Fibroblast of skin of scalp (primary cell): Measurements from ENCODE around the gene WDR44.
A peak's percentile ranks its signal among the peaks of the same experiment; 100 is the strongest.
"Not testable (repeated sequence)": the region's sequence is repeated elsewhere in the genome, so short reads cannot be mapped to it uniquely, and the experiment has no call there.

Experiments used
- DNase-seq: peaks from one replicate; pipeline ENCODE4 v3.0.0-alpha.2; 2013

Gene WDR44

DNA sequence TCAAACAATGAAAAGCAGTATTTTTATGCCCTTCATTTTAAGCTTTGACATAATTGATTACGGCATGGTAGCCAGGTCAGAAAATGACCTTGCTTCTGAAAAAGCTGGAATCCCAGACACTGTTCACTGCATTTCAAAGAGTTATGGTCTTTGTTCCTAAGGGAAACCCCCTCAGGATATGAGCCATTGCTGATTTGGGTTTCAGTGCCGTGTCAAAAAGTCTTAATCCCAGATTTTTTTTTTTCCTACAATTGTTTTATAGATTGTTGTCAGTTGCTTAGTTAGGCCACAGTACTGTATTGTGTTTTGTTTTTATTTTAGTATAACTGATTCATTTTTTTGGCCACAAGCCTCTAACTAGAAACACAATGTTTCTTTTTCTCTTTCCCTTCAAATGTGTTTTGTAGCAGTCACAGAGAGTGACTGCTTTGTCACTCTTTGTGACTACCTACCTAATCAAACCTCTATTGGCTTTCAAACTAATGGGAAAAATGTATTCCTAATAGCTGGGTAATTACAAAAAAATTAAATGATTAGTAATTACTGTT lies 10.3 kb downstream of the WDR44 start:
- DNase-seq, result no peak

DNA sequence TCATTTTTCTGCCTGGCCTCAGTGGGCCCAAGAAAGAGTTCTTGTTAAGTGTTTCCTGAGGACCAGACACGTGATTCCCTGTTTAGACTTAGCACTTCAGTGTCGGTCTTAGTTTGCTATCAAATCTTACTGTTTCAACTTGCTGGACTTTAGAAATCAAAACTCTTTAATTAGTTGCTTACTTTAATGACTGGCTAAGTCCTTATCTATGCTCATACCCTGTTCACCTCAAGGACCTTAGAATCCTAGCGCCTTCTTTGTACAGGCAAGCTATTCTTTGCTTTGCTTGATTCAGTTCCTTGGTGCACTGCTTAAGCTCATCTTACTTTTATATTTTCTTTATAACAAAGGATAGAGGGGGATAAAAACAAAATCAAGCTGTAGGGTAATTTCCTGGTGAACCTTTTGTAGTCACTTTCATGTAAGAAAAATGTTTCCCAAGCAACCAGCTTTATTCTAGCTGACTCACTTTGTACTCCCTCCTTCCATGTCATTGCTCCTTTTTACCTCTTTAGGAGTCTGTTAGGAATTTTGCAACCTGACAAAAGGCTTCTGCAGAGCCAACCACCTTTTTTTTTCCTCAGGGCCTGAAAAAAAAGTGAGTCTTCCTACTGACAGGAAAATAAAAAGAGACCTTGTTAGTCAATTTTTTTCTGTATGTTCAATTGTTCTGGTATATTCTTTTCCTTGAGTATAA lies 14.7 kb downstream of the WDR44 start:
- DNase-seq, result no peak

DNA sequence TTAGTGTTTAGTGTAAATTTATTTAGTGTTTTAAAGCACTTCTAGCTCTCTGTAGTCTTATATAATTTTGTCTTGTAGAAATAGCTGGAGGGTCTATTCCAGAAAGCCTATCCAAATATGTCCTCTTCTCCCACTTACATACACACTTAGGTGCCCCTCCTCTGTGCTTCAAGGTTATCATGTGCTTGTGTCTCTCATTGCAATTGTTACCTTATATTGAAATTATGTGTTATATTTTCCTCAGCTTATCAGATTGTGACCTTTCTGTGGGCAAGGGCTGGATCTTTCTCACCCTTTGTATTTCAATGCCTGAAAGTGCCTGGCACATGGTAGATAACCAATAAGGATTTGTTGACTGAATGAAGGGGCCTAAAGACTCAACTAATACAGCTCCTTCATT lies 18.4 kb downstream of the WDR44 start:
- no peak for DNase-seq

DNA sequence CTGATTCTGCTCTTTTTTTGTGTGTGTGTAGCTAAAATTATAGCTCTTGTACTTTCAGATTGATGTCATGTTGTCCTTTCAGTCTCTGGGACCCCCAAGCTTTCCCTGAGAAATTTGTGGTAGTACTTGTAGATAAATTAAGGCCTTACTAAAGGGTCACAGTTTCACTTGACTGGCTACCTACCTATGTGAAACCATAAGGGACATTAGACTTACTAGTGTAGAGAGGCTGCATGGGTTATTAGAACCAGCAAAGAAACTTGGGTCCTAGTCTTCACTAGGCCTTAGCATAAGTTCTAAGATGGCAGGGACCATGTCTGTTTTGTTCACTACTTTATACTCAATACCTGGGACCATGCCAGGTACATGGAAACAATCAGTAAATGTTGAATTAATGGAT lies 21.4 kb downstream of the WDR44 start:
- DNase-seq, result no peak

- DNase-seq, result no peak
Measured at GRCh38 chrX:118368398-118368797, 22.5 kb downstream of the WDR44 start.

DNA sequence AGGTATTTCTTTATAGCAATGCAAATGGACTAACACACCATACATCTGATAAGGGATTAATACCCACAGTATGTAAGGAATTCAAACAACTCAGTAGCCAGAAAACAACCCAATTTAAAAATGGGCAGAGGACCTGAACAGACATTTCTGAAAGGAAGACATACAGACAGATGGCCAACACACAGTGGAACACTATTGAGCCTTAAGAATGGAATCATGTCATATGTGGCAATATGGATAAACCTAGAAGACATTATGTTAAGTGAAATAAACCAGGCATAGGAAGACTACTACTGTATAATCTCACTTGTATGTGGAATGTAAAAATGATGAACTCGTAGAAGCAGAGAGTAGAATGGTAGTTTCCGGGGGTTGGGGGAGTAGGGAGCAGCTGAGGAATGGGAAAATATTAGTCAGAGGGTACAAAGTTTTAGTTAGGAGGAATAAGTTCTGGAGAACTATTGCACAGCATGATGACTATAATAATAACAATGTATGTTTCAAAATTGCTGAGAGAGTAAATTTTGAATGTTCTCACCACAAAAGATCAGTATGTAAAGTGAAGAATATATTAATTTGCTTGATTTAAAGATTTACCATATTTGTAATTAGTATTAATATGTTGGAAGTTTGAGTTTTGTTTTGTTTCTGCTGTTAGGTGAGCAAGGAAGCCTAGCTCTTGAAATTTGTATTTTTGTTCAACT lies 25.2 kb downstream of the WDR44 start:
- DNase-seq, result peak; percentile 83

DNA sequence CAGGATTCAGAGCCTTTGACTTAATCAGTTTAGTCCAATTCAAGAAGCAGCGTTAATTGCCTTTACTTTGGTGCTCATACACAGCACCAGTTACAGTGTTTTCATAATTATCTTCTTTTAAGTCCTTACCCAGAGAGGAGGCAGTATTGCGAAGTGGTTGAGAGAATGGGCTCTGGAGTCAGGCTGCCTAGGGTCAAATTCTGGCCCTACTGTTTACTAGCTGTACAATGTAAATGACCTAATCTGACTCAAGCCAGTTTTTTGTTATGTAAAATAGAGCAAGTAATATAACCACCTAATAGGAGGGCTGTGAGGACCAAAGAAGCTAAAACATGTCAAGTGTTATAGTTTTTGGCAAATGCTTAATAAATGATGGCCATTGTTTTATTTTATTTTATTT lies 27.6 kb downstream of the WDR44 start:
- no peak for DNase-seq

DNA sequence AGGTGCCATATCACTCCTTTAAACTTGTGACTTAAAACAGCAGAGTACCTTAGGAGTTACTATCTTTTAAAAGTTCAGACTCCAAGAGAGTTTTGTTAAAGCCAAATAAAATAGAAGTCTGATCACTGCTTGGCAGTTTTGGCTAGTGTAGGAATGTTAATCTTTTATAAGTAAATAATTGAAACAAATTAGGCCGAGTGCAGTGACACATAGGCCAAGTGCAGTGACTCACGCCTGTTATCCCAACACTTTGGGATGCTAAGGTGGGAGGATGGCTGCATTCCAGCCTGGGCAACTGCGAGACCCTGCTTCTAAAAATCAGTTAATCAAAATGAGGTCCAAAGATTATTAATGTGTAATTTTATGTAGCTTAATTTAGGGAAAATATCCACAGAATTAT lies 37.2 kb downstream of the WDR44 start:
- no peak for DNase-seq

DNA sequence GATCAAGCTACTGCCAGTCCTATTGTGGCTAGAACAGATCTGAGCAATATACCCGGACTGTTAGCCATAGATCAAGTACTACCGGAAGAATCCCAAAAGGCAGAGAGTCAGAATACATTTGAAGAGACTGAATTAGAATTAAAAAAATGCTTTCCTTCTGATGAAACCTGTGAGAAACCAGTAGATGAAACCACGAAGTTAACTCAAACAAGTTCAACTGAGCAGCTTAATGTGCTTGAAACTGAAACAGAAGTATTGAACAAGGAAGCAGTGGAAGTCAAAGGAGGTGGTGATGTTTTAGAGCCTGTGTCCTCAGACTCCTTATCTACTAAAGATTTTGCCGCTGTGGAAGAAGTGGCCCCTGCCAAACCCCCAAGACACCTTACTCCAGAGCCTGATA lies 46.8 kb downstream of the WDR44 start:
- DNase-seq, result peak; percentile 50

DNA sequence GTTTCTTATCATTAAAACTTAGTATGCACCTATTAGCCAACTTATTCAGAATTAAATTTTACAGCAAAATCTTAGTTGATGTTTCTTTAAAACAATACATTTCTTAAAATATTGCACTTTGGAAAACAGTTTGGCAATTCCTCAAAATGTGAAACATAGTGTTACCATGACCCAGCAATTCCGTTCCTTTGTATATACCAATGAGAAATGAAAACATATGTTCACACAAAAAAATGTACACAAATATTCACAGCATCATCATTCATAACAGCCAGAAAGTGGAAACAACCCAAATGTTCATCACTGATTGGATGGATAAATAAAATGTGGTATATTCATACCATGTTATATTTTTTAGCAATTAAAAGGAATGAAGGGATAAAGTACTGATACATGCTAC lies 50.2 kb downstream of the WDR44 start:
- DNase-seq, result peak; percentile 32

DNA sequence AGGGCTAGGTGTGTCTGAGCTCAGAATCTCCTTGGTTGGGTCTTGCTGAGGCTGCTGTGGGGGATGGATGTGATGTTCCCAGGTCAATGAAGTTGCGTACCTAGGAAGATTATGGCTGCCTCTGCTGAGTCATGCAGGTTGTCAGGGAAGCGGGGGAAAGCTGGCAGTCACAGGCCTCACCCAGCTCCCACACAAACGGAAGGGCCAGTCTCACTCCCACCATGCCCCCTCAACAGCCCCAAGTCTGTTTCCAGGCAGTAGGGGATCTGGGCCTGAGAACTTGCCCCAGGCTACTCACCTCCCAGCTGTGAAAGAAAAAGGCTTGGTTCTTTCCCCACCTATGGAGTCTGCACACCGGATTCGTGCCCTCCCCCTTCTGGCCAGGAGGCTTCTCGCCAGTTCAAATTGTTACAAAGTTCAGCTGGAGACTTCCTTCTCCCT lies 72.9 kb downstream of the WDR44 start:
- DNase-seq, result no peak

GRCh38 chrX:118420462-118420861 lies 74.6 kb downstream of the WDR44 start:
- peak; percentile 1 for DNase-seq

DNA sequence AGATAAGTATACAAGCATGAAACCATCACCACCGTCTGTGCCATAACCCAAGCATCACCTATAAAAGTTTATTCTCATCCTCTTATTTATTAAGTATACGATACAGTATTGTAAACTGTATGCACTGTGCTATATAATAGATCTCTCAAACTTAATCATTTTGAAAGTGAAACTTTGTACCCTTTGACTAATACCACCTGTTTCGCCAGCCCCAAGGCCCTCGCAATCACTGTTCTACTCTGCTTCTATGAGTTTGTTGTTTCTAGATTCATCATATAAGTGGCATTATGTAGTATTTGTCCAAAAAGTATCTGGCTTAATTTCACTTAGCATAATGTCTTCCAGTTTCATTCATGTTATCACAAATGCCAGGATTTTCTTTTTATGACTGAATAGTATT lies 77.7 kb downstream of the WDR44 start:
- no peak for DNase-seq

GRCh38 chrX:118432799-118433198 lies 86.9 kb downstream of the WDR44 start:
- no peak for DNase-seq

- DNase-seq, result no peak
Measured at GRCh38 chrX:118437283-118437682, 91.4 kb downstream of the WDR44 start.

- DNase-seq, result peak; percentile 48
Measured at GRCh38 chrX:118448273-118448783, 102.4 kb downstream of the WDR44 start.

GRCh38 chrX:118455013-118455412 lies 109.1 kb downstream of the WDR44 start:
- DNase-seq, result no peak

- peak; percentile 49 for DNase-seq
Measured at GRCh38 chrX:118459494-118459893, 113.6 kb downstream of the WDR44 start.

DNA sequence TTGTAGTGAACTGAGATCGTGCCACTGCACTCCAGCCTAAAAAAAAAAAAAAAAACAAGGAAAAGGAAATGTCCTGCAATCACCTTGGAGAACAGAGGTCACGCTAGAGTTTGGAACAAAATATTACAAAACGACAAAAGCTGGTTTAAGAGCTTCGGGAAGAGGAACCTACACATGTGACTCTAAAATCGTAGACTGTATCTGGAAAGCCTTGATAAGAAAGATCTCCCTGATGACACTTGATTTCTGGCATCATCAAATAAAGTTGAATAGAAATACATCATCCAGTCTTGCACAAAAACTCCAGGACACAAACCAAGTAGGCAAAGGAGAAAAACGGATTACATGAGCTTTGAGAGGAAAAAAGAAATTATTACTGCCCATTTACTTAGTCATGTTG lies 118.6 kb downstream of the WDR44 start:
- no peak for DNase-seq

DNA sequence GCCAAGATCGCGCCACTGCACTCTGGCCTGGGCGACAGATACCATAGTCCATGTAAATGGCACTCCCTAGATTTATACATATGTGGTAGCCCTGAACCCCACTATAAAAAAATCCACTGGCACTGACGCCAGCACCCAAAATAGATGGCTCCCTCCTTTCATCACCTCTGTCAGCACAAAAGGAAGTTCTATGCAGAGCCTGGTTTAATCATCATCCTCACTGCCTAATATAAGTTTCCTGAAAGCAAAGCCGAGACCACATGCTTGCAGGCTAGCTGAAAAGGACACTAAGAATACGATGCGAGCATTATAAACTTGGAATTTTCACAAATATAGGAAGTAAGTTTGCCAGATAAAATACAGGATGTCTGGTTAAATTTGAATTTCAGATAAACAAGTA lies 122.2 kb downstream of the WDR44 start:
- no peak for DNase-seq

GRCh38 chrX:118470721-118471347 lies 124.9 kb downstream of the WDR44 start:
- DNase-seq, result not testable (repeated sequence)

DNA sequence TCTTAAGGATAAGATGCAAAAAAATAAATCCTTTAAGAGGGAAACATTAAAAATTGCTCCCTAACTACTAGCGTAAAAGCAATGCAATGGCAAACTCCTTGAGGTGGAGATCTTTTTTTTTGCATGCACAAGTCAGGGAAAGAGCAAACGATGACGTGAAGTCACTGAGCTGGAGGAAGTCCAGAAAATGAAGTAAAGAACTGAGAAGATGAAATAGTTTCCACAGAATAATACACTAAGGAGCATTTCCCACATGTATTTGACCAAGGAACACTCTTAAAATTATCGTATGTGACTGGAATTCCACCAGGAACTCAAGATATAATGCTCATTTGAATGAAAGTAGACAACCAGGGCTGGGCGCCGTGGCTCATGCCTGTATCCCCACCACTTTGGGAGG lies 128.7 kb downstream of the WDR44 start:
- no peak for DNase-seq

GRCh38 chrX:118475903-118476302 lies 130.0 kb downstream of the WDR44 start:
- no peak for DNase-seq
